Cardiac fibroblast (primary cell): ENCODE results near the gene RBMY1F.
"Not testable (repeated sequence)": the region's sequence is repeated elsewhere in the genome, so short reads cannot be mapped to it uniquely, and the experiment has no call there.

Experiments
- DNase-seq, 2 donors: peaks; one replicate each; pipeline versions ENCODE4 v3.0.0 to v3.0.0-alpha.2; 2010; ENCODE audit warnings: low read depth in 2 of 2
- H3K4me3 ChIP-seq, 2 donors: replicated peaks in 1 of 2; 1 replicate in 1 of 2; 2 replicates in 1 of 2; pipeline ENCODE4 v1.5.1; 2011; ENCODE audit warnings: low read depth in 2 of 2, low read length in 2 of 2, mild to moderate bottlenecking in 2 of 2, moderate library complexity in 1 of 2

RBMY1F gene

GRCh38 chrY:22182823-22183222 is at the start of gene RBMY1F:
Gene RBMY1F (minus strand): TSS chrY:22182923. CDS start chrY:22180969, 1,954 bp downstream.
- not testable (repeated sequence) for DNase-seq, H3K4me3 ChIP-seq

DNA sequence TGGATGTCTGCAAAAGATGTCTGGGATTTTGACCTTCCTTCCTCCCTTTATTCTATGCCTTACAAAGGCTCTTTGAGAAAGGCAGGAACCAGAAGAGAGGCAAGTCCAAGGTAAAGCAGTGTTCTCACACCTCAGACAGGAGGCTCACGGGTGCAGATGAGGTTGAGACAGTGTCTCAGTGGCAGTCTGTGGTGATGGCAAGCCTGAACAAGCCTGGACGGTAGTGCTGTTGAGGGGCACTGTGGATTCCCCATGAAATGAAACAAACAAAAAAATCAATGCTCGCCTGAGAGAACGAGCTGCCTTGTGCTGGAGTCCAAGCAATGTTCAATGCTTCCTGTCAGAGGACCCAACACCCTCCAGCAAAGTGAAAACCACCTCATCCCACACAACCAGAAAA is 31.6 kb downstream of the RBMY1F start:
- DNase-seq, result not testable (repeated sequence)

GRCh38 chrY:22141011-22141695 is 41.6 kb downstream of the RBMY1F start:
- not testable (repeated sequence) for H3K4me3 ChIP-seq, DNase-seq

More for the DNA sequence above, 31.6 kb downstream of the RBMY1F start:
- H3K4me3 ChIP-seq, result not testable (repeated sequence)

DNA sequence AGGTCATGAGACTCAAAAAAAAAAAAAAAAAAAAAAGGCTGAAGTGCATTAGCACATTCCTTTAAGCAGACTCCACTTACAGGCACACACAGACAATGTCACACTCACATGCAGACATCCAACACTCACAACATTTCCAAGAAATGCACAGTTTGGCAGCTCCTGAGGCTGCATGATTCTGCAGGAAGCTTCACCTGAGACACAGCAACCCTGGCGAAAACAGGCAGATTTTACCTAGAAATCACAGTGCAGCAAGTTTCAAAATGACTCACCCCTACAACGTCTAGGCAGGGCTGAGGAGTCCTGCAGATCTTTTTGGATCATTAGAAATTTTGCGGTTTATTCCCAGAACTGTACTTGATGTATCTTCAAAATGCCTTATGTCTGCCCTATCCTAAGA is 48.0 kb downstream of the RBMY1F start:
- DNase-seq, H3K4me3 ChIP-seq: not testable (repeated sequence)

DNA sequence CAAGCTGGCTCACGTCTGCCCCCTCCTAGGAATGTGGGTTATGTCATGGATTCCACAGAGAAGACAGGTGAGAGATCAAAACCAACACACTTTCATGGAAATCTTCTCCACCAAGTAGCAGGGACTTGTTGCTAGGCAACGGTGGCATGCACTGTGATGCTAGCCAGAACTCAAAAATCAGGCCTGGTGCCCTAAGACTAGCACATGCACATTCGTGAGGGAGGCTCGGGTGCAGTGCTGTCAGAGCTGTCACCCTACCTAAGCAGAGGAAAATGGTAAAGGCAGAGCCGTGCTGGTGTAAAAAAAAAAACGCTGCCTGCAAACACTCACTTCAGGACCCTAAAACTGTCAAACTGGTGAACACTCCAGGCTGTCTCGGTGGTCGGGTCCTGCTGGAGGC is 52.2 kb downstream of the RBMY1F start:
- H3K4me3 ChIP-seq, DNase-seq: not testable (repeated sequence)
